Fibroblast of lung (primary cell): ENCODE data around the gene ALKBH4.
"Not testable (repeated sequence)": the region's sequence is repeated elsewhere in the genome, so short reads cannot be mapped to it uniquely, and the experiment has no call there.

Source experiments
- EZH2 ChIP-seq: IDR thresholded peaks from 2 replicates; pipeline ENCODE4 v1.5.1; 2012; ENCODE audit warnings: low read length, control low read depth, mild to moderate bottlenecking; ENCODE audit errors: missing control alignments
- TF ChIP-seq, protein P1 (sequence below), 2 donors: IDR thresholded peaks in 1 of 2; conservative IDR thresholded peaks in 1 of 2; 1 replicate in 1 of 2; 2 replicates in 1 of 2; pipeline ENCODE4 v1.5.1; 2011 to 2012; ENCODE audit warnings: low read length in 2 of 2, control low read depth in 1 of 2, inconsistent platforms in 1 of 2, low read depth in 1 of 2, mild to moderate bottlenecking in 1 of 2

DNA sequence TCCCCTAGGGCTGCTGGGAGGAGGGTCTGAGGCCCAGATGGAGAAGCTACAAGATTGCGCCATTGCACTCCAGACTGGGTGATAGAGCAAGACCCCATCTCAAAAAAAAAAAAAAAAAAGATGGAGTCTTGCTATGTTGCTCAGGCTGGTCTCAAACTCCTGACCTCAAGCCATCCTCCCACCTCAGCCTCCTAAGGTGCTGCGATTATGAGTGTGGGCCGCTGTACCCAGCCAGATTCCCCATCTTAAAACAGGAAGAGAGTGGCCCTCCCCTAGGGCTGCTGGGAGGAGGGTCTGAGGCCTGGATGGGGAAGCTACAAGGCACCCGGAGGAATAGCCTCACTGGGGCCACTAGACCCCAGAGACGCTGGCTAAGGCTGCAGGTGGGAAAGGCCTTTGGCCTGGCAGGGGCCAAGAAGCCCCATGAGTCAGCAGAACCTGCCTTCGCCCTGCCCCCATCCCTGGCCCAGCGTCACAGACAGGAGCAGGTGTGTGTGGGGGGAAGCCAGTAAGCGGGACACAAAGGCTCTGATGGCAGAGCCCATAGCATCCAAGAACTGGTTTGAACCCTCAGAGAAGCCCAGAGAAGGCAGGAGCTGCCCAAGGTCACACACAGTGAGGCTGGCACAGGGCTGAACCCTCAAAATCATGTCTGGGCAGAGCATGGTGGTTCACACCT, 42.9 kb upstream of the ALKBH4 start:
- TF ChIP-seq, protein P1, sequence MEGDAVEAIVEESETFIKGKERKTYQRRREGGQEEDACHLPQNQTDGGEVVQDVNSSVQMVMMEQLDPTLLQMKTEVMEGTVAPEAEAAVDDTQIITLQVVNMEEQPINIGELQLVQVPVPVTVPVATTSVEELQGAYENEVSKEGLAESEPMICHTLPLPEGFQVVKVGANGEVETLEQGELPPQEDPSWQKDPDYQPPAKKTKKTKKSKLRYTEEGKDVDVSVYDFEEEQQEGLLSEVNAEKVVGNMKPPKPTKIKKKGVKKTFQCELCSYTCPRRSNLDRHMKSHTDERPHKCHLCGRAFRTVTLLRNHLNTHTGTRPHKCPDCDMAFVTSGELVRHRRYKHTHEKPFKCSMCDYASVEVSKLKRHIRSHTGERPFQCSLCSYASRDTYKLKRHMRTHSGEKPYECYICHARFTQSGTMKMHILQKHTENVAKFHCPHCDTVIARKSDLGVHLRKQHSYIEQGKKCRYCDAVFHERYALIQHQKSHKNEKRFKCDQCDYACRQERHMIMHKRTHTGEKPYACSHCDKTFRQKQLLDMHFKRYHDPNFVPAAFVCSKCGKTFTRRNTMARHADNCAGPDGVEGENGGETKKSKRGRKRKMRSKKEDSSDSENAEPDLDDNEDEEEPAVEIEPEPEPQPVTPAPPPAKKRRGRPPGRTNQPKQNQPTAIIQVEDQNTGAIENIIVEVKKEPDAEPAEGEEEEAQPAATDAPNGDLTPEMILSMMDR (conservative IDR thresholded peaks at IDR 0.05 in 1 of 2, IDR thresholded peaks at IDR 0.05 in 1 of 2; ENCODE audit: low read depth in 1 of 2, low read length in 2 of 2): not testable (repeated sequence)
- TF ChIP-seq EZH2: not testable (repeated sequence)
